Neural progenitor cell (in vitro differentiated cells): Measurements from ENCODE around the gene DTNB. TPM values are rescaled to one million over a fixed set of nuclear protein-coding genes. Genes with fewer than 3 reads are reported as not detected.

Source experiments
- DNase-seq: peaks from one replicate; pipeline ENCODE4 v3.0.0-alpha.2; 2016; ENCODE audit warnings: low spot score
- H2AFZ ChIP-seq: fragments of 200-600 bp; sonication (generic); replicated peaks from 2 replicates; pipeline ENCODE4 v1.6.1; 2016; ENCODE audit warnings: antibody characterized with exemption
- H3F3A ChIP-seq: fragments of 200-600 bp; sonication (generic); 2 replicates; pipeline ENCODE4 v1.6.1; 2016; ENCODE audit warnings: antibody characterized with exemption, low read depth
- H3K27ac ChIP-seq: fragments of 200-600 bp; sonication (generic); 2 replicates; pipeline ENCODE4 v1.5.1; 2016; ENCODE audit warnings: mild to moderate bottlenecking
- H3K27me3 ChIP-seq: fragments of 200-600 bp; sonication (generic); 2 replicates; pipeline ENCODE4 v1.6.1; 2016; ENCODE audit warnings: mild to moderate bottlenecking, moderate library complexity
- H3K36me3 ChIP-seq: fragments of 200-600 bp; sonication (generic); 2 replicates; pipeline ENCODE4 v1.5.1; 2016
- H3K4me1 ChIP-seq: fragments of 200-600 bp; sonication (generic); 2 replicates; pipeline ENCODE4 v1.6.1; 2016; ENCODE audit warnings: mixed run types
- H3K4me2 ChIP-seq: fragments of 200-600 bp; sonication (generic); 2 replicates; pipeline ENCODE4 v1.6.1; 2016
- H3K4me3 ChIP-seq: fragments of 200-600 bp; sonication (generic); 2 replicates; pipeline ENCODE4 v1.5.1; 2016
- H3K79me2 ChIP-seq: fragments of 200-600 bp; sonication (generic); 2 replicates; pipeline ENCODE4 v1.6.1; 2016; ENCODE audit warnings: low read depth
- H3K9ac ChIP-seq: fragments of 200-600 bp; sonication (generic); 2 replicates; pipeline ENCODE4 v1.6.1; 2016
- H3K9me3 ChIP-seq: fragments of 200-600 bp; sonication (generic); 2 replicates; pipeline ENCODE4 v1.5.1; 2016; ENCODE audit warnings: low read depth
- H4K20me1 ChIP-seq: fragments of 200-600 bp; sonication (generic); 2 replicates; pipeline ENCODE4 v1.6.1; 2016; ENCODE audit warnings: low read depth
- H3K27ac Mint-ChIP-seq: 3 replicates; pipeline ENCODE4 v1.8.0; 2021; ENCODE audit warnings: mixed read lengths
- H3K27me3 Mint-ChIP-seq: 2 replicates; pipeline ENCODE4 v1.8.0; 2022; ENCODE audit warnings: low read depth, mild to moderate bottlenecking, inconsistent platforms, moderate library complexity, mixed read lengths; ENCODE audit not compliant: insufficient read depth
- H3K36me3 Mint-ChIP-seq: 3 replicates; pipeline ENCODE4 v1.8.0; 2021; ENCODE audit warnings: mixed read lengths
- H3K4me1 Mint-ChIP-seq: 3 replicates; pipeline ENCODE4 v1.8.0; 2021; ENCODE audit warnings: mixed read lengths
- H3K4me3 Mint-ChIP-seq: 3 replicates; pipeline ENCODE4 v1.8.0; 2021; ENCODE audit warnings: mild to moderate bottlenecking, moderate library complexity, mixed read lengths
- H3K9me3 Mint-ChIP-seq: 3 replicates; pipeline ENCODE4 v1.8.0; 2020; ENCODE audit warnings: mixed read lengths
- CTCF ChIP-seq: fragments of 200-600 bp; sonication (generic); IDR thresholded peaks from 2 replicates; pipeline ENCODE4 v1.5.1; 2017; ENCODE audit warnings: antibody characterized with exemption, mild to moderate bottlenecking
- EZH2 ChIP-seq: fragments of 200-600 bp; sonication (generic); IDR thresholded peaks from 2 replicates; pipeline ENCODE4 v1.6.1; 2017; ENCODE audit warnings: antibody characterized with exemption, mild to moderate bottlenecking, moderate library complexity
- EZH2phosphoT487 ChIP-seq: fragments of 200-600 bp; sonication (generic); IDR thresholded peaks from 2 replicates; pipeline ENCODE4 v1.6.1; 2017; ENCODE audit warnings: antibody characterized with exemption
- total RNA-seq: library from RNA; depleted of rRNA; stranded (reverse); fragments of >200 nt; gene quantifications from 2 replicates; pipeline ENCODE4 v1.2.3, GENCODE V29; 2015; ENCODE audit warnings: low replicate concordance

Gene DTNB
- total RNA-seq, 1 donor from 2014 or later: 27.1 TPM

GRCh38 chr2:25380586-25381375 lies 292.6 kb downstream of the DTNB start:
- DNase-seq: no peak
- no peaks in the 10 kb centered on the region for H3K36me3 ChIP-seq
- no peak overlapping the region for H2AFZ ChIP-seq
- peaks cover 4% of the 10 kb centered on the region for H3K27me3 ChIP-seq
- Mint-ChIP-seq H3K36me3 (peaks cover 10% of the 10 kb centered on the region), H3K4me3 (no peak overlapping the region), H3K27ac (no peak overlapping the region), H3K27me3 (peaks cover 11% of the 10 kb centered on the region), H3K4me1 (peaks cover 17% of the 10 kb centered on the region), H3K9me3 (peaks cover 6% of the 10 kb centered on the region)
- no peaks in the 10 kb centered on the region for H4K20me1 ChIP-seq
- H3K9me3 ChIP-seq: no peaks in the 10 kb centered on the region
- no peaks in the 10 kb centered on the region for H3F3A ChIP-seq
- H3K9ac ChIP-seq: no peak overlapping the region
- H3K4me2 ChIP-seq: no peak overlapping the region
- H3K4me3 ChIP-seq: no peak overlapping the region
- H3K79me2 ChIP-seq: no peaks in the 10 kb centered on the region
- TF ChIP-seq CTCF (no peak), EZH2phosphoT487 (no peak), EZH2 (no peak)
- H3K27ac ChIP-seq: no peak overlapping the region
- H3K4me1 ChIP-seq: peaks cover 7% of the 10 kb centered on the region

- H3K27ac Mint-ChIP-seq: no peak overlapping the region
- Histone ChIP-seq H3K9me3 (no peaks in the 10 kb centered on the region), H3K27me3 (peaks cover 4% of the 10 kb centered on the region), H3K4me2 (no peak overlapping the region), H3K79me2 (no peaks in the 10 kb centered on the region), H3K4me3 (no peak overlapping the region), H3K9ac (no peak overlapping the region), H3K4me1 (peaks cover 7% of the 10 kb centered on the region), H4K20me1 (no peaks in the 10 kb centered on the region), H2AFZ (no peak overlapping the region), H3K27ac (no peak overlapping the region), H3F3A (no peaks in the 10 kb centered on the region), H3K36me3 (no peaks in the 10 kb centered on the region)
- DNase-seq: no peak
- H3K4me1 Mint-ChIP-seq: peaks cover 22% of the 10 kb centered on the region
- peaks cover 9% of the 10 kb centered on the region for H3K36me3 Mint-ChIP-seq
- TF ChIP-seq CTCF (no peak), EZH2 (no peak), EZH2phosphoT487 (no peak)
- H3K27me3 Mint-ChIP-seq: peaks cover 13% of the 10 kb centered on the region
- H3K4me3 Mint-ChIP-seq: no peak overlapping the region
- peaks cover 6% of the 10 kb centered on the region for H3K9me3 Mint-ChIP-seq
These were observed 293.4 kb downstream of the DTNB start for GRCh38 chr2:25380023-25380422.

GRCh38 chr2:25379535-25379934 lies 293.8 kb downstream of the DTNB start:
- H3K36me3 ChIP-seq: no peaks in the 10 kb centered on the region
- peaks cover 4% of the 10 kb centered on the region for H3K27me3 ChIP-seq
- no peak overlapping the region for H2AFZ ChIP-seq
- H3K4me1 Mint-ChIP-seq: peaks cover 22% of the 10 kb centered on the region
- no peak overlapping the region for H3K9ac ChIP-seq
- no peak overlapping the region for H3K27ac Mint-ChIP-seq
- no peaks in the 10 kb centered on the region for H4K20me1 ChIP-seq
- H3K79me2 ChIP-seq: no peaks in the 10 kb centered on the region
- peaks cover 13% of the 10 kb centered on the region for H3K27me3 Mint-ChIP-seq
- no peaks in the 10 kb centered on the region for H3F3A ChIP-seq
- peaks cover 6% of the 10 kb centered on the region for H3K9me3 Mint-ChIP-seq
- no peak overlapping the region for H3K4me3 Mint-ChIP-seq
- H3K4me1 ChIP-seq: peaks cover 7% of the 10 kb centered on the region
- no peak for TF ChIP-seq CTCF
- no peak for TF ChIP-seq EZH2phosphoT487
- TF ChIP-seq EZH2: no peak
- peaks cover 9% of the 10 kb centered on the region for H3K36me3 Mint-ChIP-seq
- H3K4me3 ChIP-seq: no peak overlapping the region
- no peak overlapping the region for H3K4me2 ChIP-seq
- H3K9me3 ChIP-seq: no peaks in the 10 kb centered on the region
- H3K27ac ChIP-seq: no peak overlapping the region
- DNase-seq: no peak
